KOPT-K1 (cell line): ENCODE results near the gene MID1IP1.

ENCODE experiments used
- H3K27ac ChIP-seq: fragments of 200-600 bp; sonication (generic); 2 replicates; pipeline ENCODE4 v1.5.1; 2016; ENCODE audit warnings: antibody characterized with exemption, mild to moderate bottlenecking, low read depth, low read length; ENCODE audit not compliant: poor library complexity, severe bottlenecking
- H3K36me3 ChIP-seq: fragments of 200-600 bp; sonication (generic); 2 replicates; pipeline ENCODE4 v1.5.1; 2017; ENCODE audit warnings: antibody characterized with exemption, mild to moderate bottlenecking, low read length, moderate library complexity; ENCODE audit not compliant: insufficient read depth
- H3K9me3 ChIP-seq: fragments of 200-600 bp; sonication (generic); 2 replicates; pipeline ENCODE4 v1.5.1; 2017; ENCODE audit warnings: antibody characterized with exemption, low read length, mild to moderate bottlenecking; ENCODE audit not compliant: insufficient read depth, poor library complexity, severe bottlenecking

MID1IP1 gene, protein sequence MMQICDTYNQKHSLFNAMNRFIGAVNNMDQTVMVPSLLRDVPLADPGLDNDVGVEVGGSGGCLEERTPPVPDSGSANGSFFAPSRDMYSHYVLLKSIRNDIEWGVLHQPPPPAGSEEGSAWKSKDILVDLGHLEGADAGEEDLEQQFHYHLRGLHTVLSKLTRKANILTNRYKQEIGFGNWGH

DNA sequence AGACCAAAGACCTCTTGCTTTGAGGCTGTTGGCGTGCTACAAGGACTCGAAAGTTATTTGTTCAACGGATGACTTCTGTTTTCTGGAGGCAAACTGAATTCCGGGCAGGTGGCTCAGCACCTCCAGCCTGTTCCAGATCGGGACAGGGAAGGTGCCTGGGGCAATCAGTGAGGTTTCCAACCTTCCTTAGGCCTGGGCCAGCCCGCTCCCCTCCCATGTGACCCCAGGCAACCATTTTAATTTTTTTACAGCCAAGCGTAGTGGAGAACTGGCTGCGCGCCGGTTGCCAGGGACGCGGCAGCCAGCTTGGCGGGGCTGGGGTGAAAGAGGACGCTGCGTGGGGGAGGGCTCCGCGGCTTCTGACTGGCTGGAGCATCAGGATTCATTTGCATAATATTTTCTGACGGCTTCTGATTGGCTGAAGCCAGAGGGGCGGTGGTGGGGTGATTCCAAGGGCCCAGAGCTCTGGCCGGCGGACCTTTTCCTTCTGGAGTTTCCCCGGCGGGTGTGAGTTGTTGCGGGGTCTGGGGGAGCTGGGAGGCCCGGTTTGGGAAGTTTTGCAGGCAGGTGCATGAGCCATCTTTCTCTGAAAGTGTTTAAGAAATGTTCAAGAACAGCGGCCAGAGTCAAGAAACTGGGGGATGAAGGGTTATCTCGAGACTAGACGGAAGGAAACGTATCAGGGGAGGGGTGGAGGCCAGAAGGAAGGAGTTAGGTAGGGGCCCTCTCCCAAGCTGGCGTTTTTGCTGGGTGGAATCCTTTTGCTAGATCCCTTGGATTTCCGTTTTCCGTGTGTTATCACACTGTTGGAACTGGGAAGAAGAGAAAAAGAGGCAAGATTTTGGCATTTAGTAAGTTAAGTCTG is at the start of gene MID1IP1:
TSS of gene MID1IP1 (plus strand) at position 479 of the 865 bp plus-strand sequence. CDS start 3,488 bp downstream, outside the sequence.
- peak within 1 kb of the TSS; percentile 98 for H3K27ac ChIP-seq
- H3K9me3 ChIP-seq: no peaks in the 10 kb centered on the region

DNA sequence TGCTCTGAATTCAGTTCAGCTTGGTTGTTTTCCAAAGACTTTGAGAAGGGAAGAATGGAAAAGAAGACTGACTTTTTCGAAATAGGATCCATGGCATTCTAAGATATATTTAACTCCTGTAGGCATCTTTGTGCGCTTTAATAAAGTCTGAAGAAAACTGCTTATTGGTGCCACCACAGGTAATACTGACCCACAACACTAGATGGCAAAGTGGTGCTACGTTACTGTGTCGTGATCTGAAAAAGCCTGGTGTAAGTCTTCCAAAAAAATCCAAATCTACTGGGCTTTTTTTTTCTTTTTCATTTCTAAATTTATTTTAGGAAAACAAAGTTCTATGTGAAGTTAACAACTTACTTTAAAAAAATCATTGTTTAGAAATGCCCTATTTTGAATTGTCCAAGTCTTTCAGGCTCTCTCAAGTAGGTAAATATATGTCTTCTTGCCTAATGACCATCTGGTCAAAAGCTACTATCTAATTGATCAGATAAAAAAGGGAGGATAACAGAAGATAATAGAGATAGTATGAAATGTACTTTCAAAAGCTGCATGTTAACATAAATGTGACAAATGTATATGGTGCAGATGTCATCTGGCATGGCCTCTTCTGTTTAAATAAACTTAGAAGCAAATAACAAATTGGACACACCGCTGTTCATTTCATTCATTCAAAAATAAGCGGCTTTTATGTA is 47.0 kb upstream of the MID1IP1 start:
- Histone ChIP-seq H3K36me3 (no peaks in the 10 kb centered on the region), H3K27ac (no peak overlapping the region), H3K9me3 (no peaks in the 10 kb centered on the region)

More for the DNA sequence above, at the start of gene MID1IP1:
- no peaks in the 10 kb centered on the region; the same call in 1 of the 2 replicates for H3K36me3 ChIP-seq

DNA sequence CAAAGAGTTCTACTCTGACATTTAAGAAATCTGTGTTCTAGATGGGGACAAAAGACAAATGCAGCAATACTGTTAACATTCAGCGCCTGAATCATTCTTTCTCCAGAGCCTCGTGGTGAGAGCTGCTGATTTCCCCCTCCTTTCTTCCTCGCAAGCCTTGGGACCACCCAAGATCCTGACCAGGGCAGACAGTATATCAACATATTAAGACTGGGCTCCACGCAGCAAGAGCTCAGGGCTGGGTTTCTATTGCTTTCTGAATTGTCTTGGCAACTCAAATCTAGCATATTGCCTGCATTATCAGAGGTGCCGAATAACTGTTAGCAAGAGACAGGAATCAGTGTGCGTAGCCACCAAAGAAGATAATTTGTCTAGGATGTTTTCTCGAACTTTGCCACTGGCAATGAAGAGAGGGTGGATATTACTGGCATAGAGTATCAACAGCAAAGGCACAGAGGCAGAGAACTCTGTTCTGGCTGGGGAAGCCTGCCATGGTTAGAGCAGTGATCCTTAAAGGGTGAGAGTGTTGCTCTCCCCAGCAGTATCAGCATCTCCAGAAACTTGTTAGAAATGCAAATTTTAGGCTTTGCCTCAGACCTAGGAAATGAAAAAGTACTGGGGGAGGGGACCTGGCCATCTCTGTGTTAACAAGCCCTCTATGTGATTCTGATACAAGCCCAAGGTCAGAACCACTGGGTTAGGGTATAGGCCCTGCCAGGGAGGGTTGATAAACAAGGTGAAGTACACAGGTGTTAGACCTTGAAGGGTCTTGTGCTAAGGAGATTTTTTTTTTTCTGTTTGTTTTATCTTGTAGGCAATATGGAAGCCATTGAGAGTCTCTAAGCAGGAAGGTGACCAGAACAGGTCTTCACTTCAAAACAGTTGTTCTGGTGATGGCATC is 46.2 kb upstream of the MID1IP1 start:
- no peak overlapping the region for H3K27ac ChIP-seq
- no peaks in the 10 kb centered on the region for H3K9me3 ChIP-seq
- no peaks in the 10 kb centered on the region for H3K36me3 ChIP-seq

DNA sequence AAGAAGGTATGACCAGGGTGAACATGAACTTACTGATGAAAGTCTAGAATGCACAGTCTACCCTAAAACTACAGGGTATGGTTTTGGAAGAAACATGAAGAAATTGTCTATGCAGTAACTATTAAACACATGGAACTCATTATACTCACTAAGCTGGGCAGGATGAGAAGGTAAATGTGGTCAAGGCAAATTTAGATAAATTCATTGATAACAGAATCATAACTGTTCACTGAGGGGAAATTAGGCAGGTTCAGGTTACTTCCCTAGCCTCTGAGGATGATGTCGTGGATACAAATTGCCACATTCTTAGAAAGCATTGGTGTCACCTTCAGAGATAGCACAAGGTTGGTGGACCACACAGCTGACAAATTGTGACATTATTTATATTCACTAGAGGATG is 40.4 kb upstream of the MID1IP1 start:
- no peak overlapping the region for H3K27ac ChIP-seq
- H3K9me3 ChIP-seq: no peaks in the 10 kb centered on the region
- no peaks in the 10 kb centered on the region for H3K36me3 ChIP-seq

DNA sequence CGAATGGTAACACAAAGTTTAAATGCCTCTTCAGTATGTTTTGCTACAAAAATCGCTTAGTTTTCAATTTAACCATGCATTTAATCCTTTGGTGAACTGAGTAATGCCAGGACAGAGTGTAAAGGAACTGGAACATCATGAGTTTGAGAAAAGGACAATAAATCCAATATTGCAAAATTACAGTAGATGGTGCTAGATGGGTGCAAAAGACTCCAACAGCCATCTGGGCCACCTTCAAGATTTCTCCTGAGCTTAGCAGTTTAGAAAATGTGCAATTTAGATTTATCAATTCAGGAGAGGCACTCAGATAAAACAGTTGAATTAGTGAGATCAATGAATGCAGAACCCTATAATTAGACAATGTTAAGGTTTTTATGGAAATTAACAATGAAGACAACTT is 33.2 kb upstream of the MID1IP1 start:
- no peak overlapping the region for H3K27ac ChIP-seq
- no peaks in the 10 kb centered on the region for H3K9me3 ChIP-seq
- H3K36me3 ChIP-seq: no peaks in the 10 kb centered on the region

DNA sequence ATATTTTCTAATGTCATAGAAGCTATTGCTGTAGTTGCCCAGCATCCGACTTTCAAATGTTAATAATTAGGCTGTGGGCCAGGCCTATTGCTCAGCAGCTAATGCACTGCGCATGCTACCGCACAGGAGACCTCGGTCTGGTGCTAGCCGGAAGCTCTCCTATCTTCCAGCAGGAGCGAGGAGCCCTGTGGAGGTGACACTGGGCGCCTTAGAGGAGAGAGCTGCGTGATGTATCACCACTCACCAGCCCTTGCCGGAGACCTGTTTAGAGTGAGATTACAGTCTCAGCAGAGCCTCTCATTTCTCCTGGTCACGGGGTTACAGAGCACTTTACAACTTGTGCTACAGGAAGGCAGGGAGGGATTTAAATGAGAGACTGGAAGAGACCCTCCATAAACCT is 31.1 kb upstream of the MID1IP1 start:
- no peaks in the 10 kb centered on the region for H3K9me3 ChIP-seq
- H3K36me3 ChIP-seq: no peaks in the 10 kb centered on the region
- H3K27ac ChIP-seq: no peak overlapping the region

DNA sequence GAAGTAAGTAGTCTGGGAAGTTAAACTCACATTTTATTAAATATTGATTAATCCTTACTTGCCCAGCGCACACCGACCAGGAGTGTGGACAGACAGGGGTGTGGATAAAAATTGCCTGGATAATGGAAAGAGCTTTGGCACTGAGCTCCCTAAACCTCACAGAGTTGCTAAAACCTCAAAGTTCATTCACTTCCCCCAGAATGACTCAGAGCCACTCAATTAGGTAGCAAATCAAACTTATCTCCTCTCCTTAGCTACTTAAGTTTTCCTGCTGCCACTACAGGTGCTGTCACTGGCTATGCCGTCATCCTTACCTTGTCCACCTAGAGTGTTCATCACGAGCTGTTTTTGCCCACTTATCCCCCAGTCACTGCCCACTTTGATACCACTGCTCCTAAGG is 27.0 kb upstream of the MID1IP1 start:
- H3K9me3 ChIP-seq: no peaks in the 10 kb centered on the region
- no peak overlapping the region for H3K27ac ChIP-seq
- H3K36me3 ChIP-seq: no peaks in the 10 kb centered on the region

DNA sequence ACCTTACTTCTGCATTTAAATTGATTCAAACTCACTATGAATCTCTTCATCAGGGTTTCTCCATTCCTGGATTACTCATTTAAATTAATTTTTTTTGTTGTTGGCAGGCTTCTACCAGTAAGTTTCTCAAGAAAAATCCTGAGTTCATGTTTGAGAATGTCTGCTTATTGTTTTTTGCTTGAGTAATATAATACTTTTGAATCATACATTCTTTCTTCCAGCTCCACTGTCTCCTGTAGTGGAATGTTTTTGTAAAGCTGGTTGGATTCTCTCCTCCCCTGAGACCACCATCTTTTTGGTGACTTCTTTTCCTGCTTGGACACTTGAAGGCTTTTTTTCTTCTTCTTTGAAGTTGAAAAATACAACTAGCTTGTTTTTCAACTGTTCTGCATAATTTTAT is 4.3 kb upstream of the MID1IP1 start:
- Histone ChIP-seq H3K27ac (no peak overlapping the region), H3K9me3 (no peaks in the 10 kb centered on the region)

DNA sequence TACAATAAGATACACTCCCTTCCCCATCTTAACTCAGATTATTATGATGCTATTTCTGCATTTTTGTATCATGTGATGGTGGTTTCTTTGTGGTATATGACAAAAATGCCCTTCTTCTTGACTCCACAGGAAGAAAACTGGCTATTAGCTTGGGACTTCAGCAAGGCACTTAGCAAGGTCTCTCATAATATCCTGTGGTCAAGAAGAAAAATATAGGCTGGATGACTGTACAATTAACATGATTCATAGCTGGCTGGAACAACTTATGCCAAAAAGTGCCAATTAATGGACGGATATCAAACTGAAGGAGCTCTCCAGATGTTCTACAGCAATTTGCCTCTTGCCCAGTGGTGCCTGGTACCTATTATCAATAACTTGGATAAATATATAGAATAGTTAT is 2.3 kb upstream of the MID1IP1 start:
- no peak overlapping the region for H3K27ac ChIP-seq
- no peaks in the 10 kb centered on the region for H3K36me3 ChIP-seq
- no peaks in the 10 kb centered on the region for H3K9me3 ChIP-seq

More for the DNA sequence above, 4.3 kb upstream of the MID1IP1 start:
- H3K36me3 ChIP-seq: no peaks in the 10 kb centered on the region

DNA sequence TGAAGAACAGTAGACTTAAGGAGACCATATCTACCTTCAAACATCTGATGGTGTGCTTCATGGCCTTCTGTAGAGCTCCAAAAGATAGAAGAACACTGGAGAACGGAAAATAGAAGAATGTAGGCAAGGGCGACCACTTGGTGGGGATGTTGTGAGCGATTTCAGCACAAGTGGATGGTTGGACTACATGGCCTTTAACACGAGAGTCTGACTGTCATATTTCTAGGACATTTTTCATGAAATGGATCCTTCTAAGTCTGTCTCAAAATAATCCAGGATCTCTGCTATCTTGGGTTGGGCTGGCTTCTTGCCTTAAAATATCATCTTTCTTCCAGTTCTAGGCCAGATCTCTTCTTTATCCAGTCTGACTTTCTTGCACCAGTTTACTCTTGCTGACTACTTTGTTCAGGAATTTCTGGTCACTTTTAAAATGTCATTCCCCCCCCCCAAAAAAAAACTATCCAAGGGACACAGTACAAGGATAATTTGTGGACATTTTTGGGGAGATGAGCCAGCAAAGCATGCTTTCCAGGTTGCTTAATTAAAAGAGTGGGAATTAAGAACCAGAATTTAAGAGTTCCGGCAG is 1.2 kb upstream of the MID1IP1 start:
- no peaks in the 10 kb centered on the region for H3K36me3 ChIP-seq
- H3K27ac ChIP-seq: no peak overlapping the region
- H3K9me3 ChIP-seq: no peaks in the 10 kb centered on the region

DNA sequence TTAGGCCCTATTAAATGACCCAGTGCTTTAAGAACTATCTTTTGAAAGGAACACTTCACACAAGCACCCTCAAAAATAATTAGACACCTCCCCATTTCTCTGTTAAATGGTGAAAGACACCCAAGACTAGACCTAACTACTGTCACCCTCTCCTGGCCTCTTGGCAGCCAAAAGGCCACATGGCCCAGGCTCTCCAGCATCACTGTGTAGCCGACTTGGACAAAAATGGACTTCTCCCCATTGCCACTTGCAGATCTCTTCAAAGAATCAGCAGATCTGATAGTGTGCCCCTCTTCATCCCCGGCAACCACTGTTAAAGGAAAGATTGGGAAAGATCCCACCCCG is 2.0 kb downstream of the MID1IP1 start:
- Histone ChIP-seq H3K9me3 (no peaks in the 10 kb centered on the region), H3K27ac (peak overlapping the region; percentile 98), H3K36me3 (peaks cover 9% of the 10 kb centered on the region; the same call in 1 of the 2 replicates)

DNA sequence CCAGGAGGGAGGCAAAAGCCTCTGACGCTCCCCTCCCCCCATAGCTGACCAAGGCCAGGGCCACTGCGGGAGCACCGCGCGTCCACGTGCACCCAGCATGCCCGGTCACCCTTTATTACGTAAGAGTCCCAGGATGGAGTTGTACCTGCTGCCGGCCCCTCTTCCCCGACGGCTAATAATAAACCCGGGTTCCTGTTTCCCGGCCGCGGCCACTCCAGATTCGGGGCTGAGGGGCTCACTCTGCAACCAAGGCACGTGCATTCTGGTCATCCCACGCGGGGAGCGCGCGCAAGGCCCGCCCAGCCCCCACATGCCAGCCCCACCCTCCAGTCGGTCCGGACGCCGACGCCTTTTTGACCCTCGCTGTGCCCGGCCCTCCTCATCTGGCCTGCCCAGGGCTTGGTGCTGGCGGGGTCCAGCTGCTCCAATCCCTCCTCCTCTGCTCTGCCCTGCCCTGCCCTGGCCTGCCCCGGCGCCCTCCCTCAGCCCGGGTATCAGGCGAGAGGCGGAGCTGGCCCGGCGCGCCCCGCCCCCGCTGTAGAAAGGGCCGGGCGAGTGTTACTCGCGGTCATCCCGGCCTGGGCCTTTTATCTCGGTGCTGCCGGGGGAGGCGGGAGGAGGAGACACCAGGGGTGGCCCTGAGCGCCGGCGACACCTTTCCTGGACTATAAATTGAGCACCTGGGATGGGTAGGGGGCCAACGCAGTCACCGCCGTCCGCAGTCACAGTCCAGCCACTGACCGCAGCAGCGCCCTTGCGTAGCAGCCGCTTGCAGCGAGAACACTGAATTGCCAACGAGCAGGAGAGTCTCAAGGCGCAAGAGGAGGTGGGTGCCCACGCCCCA is 2.6 kb downstream of the MID1IP1 start:
- H3K9me3 ChIP-seq: no peaks in the 10 kb centered on the region
- peak overlapping the region; percentile 98 for H3K27ac ChIP-seq
- H3K36me3 ChIP-seq: peaks cover 9% of the 10 kb centered on the region; the same call in 1 of the 2 replicates

DNA sequence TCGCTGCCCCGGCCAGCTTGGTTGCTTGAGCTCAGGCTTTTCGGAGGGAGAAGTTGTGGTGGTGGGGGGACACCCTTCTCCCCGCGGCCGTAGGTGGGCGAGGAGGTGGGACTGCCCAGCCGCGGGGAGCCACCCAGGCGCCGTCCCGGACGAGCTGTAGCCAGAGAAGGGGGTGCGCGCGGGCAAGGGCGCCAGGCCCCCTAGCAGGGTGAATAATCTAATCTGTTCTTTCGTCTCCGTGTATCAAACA is 3.1 kb downstream of the MID1IP1 start:
- Histone ChIP-seq H3K36me3 (peaks cover 9% of the 10 kb centered on the region; the same call in 1 of the 2 replicates), H3K27ac (peak overlapping the region; percentile 98), H3K9me3 (no peaks in the 10 kb centered on the region)
